ENCODE data around the gene C8B.

The C8B gene

DNA sequence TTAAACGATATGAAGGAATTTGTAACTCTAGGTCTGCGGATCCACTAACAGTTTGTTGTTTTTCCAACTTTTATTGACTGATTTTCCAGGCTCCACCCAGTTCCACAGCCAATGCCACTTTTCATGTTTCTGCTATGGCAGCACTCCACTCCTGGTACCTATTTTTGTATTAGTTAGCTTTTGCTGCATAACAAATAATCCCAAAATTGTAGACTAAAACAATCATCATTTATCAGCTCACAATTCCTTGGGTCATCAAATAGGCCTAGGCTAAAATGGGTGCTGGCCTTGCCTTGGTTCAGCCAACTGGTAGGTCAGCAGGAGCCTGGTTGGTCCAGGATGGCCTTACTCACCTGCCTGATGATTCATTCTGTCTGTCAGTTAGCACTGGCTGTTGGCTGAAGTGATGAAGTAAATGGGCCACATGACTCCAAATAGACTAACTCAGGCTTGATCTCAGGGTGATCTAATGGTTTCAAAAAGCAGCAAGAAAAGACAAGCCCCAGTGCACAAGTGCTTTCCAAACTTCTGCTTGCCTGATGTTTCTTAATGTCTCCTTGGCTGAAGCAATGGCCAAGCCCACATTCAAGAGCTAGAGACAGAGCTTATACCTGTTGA, 3.2 kb upstream of the C8B start:
- Mint-ChIP-seq H3K9me3 (no peaks in the 10 kb centered on the region), H3K4me3 (no peak overlapping the region), H3K27me3 (ENCODE audit: low read depth) (peaks cover 3% of the 10 kb centered on the region), H3K4me1 (no peaks in the 10 kb centered on the region), H3K36me3 (ENCODE audit: low read depth) (no peaks in the 10 kb centered on the region), H3K27ac (no peak overlapping the region)
- TF ChIP-seq, protein P1, sequence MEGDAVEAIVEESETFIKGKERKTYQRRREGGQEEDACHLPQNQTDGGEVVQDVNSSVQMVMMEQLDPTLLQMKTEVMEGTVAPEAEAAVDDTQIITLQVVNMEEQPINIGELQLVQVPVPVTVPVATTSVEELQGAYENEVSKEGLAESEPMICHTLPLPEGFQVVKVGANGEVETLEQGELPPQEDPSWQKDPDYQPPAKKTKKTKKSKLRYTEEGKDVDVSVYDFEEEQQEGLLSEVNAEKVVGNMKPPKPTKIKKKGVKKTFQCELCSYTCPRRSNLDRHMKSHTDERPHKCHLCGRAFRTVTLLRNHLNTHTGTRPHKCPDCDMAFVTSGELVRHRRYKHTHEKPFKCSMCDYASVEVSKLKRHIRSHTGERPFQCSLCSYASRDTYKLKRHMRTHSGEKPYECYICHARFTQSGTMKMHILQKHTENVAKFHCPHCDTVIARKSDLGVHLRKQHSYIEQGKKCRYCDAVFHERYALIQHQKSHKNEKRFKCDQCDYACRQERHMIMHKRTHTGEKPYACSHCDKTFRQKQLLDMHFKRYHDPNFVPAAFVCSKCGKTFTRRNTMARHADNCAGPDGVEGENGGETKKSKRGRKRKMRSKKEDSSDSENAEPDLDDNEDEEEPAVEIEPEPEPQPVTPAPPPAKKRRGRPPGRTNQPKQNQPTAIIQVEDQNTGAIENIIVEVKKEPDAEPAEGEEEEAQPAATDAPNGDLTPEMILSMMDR (IDR thresholded peaks at IDR 0.05; ENCODE audit: unreplicated experiment in 3 of 3), result no peak

DNA sequence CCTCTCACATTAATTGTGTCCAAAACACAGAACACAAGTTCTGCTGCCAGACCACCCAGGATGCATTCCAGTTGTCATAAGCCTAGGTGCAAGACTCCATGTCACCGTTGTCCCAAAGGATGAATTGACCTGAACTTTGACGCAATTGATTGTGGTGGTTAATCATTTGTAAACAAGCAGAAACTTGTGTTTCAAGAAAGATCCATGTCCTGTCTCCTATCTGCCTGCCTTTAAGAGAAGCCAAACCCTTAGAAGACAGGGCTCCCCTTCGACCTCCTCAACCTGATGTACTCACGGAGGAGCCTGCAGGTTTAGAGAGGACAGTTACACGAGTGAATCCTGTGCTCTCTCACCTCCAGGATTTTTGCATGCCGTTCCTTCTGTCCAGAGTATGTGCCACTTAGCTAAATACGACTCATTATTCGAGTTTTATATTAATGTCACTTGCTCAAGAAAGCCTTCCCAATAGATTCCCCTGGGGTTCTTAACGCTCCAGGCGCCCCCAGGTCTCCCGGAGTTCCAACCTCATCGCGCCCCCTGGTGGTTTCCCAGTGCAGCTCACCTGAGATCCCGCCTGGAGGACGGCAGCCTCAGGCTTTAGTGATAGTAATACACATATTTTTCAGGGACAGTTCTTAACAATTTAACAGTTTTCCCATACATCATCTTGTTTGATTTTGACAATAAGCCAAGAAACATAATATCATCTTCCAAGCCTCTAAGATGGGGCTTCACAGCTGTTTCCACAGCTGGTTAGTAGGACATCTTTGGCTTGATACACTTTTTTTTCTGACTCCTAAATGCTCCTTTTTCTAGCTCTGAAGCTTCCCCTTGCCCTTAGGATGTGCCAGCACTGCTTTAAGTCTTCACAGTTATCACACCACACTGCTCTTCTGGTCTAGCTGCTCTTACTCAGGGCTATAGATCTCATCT, 2.4 kb upstream of the C8B start:
- H3K27me3 Mint-ChIP-seq (ENCODE audit: low read depth), result peaks cover 3% of the 10 kb centered on the region
- H3K4me3 Mint-ChIP-seq, result no peak overlapping the region
- H3K36me3 Mint-ChIP-seq (ENCODE audit: low read depth), result no peaks in the 10 kb centered on the region
- no peaks in the 10 kb centered on the region for H3K9me3 Mint-ChIP-seq
- H3K4me1 Mint-ChIP-seq, result no peaks in the 10 kb centered on the region
- TF ChIP-seq, protein P1 (IDR thresholded peaks at IDR 0.05; ENCODE audit: unreplicated experiment in 3 of 3), result peak; percentile 55 to 57 (median 57)
- H3K27ac Mint-ChIP-seq, result no peak overlapping the region

DNA sequence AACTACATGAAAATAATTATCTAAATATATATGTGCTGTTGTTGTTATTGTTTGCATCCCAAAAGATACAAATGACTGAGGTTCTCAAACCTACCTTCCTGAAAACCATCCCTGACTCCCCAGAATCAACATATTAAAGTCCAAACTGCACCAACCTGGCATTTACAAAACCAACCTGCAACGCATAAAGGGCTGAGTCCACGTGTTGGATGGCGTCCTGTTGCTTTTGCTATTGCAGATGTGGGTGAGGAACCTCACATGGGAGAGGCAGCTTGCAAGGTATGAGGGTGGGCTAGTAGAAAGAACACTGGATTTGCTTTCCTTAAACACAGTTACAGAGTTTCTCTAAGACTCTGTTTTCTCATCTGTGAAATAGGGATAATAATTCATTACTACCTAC, 1.5 kb upstream of the C8B start:
- Mint-ChIP-seq H3K4me1 (no peaks in the 10 kb centered on the region), H3K36me3 (ENCODE audit: low read depth) (no peaks in the 10 kb centered on the region), H3K9me3 (no peaks in the 10 kb centered on the region), H3K27me3 (ENCODE audit: low read depth) (peaks cover 3% of the 10 kb centered on the region), H3K4me3 (no peak overlapping the region), H3K27ac (no peak overlapping the region)
- TF ChIP-seq, protein P1 (IDR thresholded peaks at IDR 0.05; ENCODE audit: unreplicated experiment in 3 of 3), result no peak

DNA sequence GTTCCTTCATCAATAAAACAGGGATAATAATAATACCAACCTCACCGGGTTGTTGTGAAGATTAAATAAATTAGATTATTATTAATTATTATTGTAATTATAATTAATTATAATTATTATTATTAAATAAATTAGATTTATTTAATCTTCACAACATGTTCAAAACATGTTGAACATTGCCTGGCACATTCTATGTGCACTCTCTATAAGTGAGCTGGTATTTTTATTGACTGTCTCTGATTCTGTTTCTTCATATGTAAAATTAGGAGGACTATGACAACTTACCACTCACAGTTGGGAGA, 834 bp upstream of the C8B start:
- Mint-ChIP-seq H3K36me3 (ENCODE audit: low read depth) (no peaks in the 10 kb centered on the region), H3K4me1 (no peaks in the 10 kb centered on the region), H3K4me3 (no peak overlapping the region), H3K27ac (no peak overlapping the region), H3K9me3 (no peaks in the 10 kb centered on the region), H3K27me3 (ENCODE audit: low read depth) (peaks cover 3% of the 10 kb centered on the region)
- TF ChIP-seq, protein P1 (IDR thresholded peaks at IDR 0.05; ENCODE audit: unreplicated experiment in 3 of 3), result no peak

DNA sequence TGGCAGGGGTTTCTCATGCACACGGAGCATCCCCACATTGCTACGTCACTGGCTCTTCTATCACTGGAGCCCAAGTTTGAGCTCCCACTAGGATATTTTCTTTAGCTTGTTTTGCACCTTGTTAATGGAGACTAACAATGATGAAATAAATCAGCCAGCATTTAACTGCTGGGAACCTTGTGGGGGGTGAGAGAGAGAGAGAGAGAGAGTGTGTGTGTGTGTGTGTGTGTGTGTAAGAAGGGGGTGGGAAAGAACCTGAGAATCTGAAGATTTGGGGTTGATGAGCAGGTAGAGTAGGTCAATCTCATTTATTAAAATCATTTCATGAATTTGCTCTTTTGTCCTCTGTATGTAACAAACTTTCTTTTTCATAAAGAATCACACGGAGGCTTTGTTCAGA, 624 bp downstream of the C8B start:
- Mint-ChIP-seq H3K4me3 (no peak overlapping the region), H3K4me1 (no peaks in the 10 kb centered on the region), H3K36me3 (ENCODE audit: low read depth) (no peaks in the 10 kb centered on the region), H3K27me3 (ENCODE audit: low read depth) (peaks cover 3% of the 10 kb centered on the region), H3K9me3 (no peaks in the 10 kb centered on the region), H3K27ac (no peak overlapping the region)
- TF ChIP-seq, protein P1 (IDR thresholded peaks at IDR 0.05; ENCODE audit: unreplicated experiment in 3 of 3), result no peak
